Suppressor macrophage treated with lipopolysaccharide for 4 hours (primary cell): ENCODE data around the gene IL32.

Experiments used
- DNase-seq: peaks from one replicate; pipeline ENCODE4 v3.0.0-alpha.2; 2020

Gene IL32

GRCh38 chr16:3065069-3065741, at the start of gene IL32:
IL32 (plus strand) TSS chr16:3065640; CDS start chr16:3065812, 172 bp downstream.
- DNase-seq, result peak; percentile 47

- no peak for DNase-seq
These were observed 49.4 kb upstream of the IL32 start for GRCh38 chr16:3015865-3016521.

GRCh38 chr16:3017344-3017743, 48.1 kb upstream of the IL32 start:
- DNase-seq, result no peak

GRCh38 chr16:3017794-3018506, 47.5 kb upstream of the IL32 start, which contains the start of gene CLDN6:
CLDN6 (minus strand) TSS chr16:3018183; CDS start chr16:3016021, 2,162 bp downstream.
- DNase-seq, result peak; percentile 30

GRCh38 chr16:3019594-3020246, 45.7 kb upstream of the IL32 start:
- no peak for DNase-seq

GRCh38 chr16:3020247-3020603, 45.2 kb upstream of the IL32 start, which contains the start of gene TNFRSF12A:
TNFRSF12A (plus strand) TSS chr16:3020368; CDS start chr16:3020398, 30 bp downstream.
- peak; percentile 92 for DNase-seq

GRCh38 chr16:3020604-3021448, 44.6 kb upstream of the IL32 start:
- DNase-seq, result no peak

- peak; percentile 76 for DNase-seq
These were observed 43.8 kb upstream of the IL32 start for GRCh38 chr16:3021449-3022207.

GRCh38 chr16:3022208-3022683, 43.2 kb upstream of the IL32 start:
- peak; percentile 92 for DNase-seq

GRCh38 chr16:3022684-3023414, 42.6 kb upstream of the IL32 start:
- DNase-seq, result no peak

GRCh38 chr16:3023415-3023668, 42.1 kb upstream of the IL32 start:
- DNase-seq, result no peak

GRCh38 chr16:3023669-3024478, 41.6 kb upstream of the IL32 start, which contains the start of the genes HCFC1R1 and THOC6:
HCFC1R1 (minus strand) TSS chr16:3023942; CDS start chr16:3023941, 1 bp downstream.
THOC6 (plus strand) TSS chr16:3024035; CDS start chr16:3024327, 292 bp downstream.
- DNase-seq, result peak; percentile 97

GRCh38 chr16:3025032-3026002, 40.1 kb upstream of the IL32 start:
- DNase-seq, result no peak

- DNase-seq, result no peak
These were observed 39.4 kb upstream of the IL32 start for GRCh38 chr16:3026003-3026378.

GRCh38 chr16:3026609-3027488, 38.6 kb upstream of the IL32 start:
- DNase-seq, result no peak

GRCh38 chr16:3027489-3027795, 38.0 kb upstream of the IL32 start:
- DNase-seq, result no peak

GRCh38 chr16:3027983-3028715, 37.3 kb upstream of the IL32 start:
- DNase-seq, result peak; percentile 90
